B cell (primary cell): ENCODE measurements around the gene CACNG7. TPM values are rescaled to one million over a fixed set of nuclear protein-coding genes. Genes with fewer than 3 reads are reported as not detected.
A peak's percentile ranks its signal among the peaks of the same experiment; 100 is the strongest.

Experiments used
- ATAC-seq: fragments of 200-7000 bp; cut with Tn5 transposase; one replicate; pipeline ENCODE4 v1.10.0; 2021; ENCODE audit warnings: low read depth, mild to moderate bottlenecking, moderate number of reproducible peaks, moderate library complexity
- CTCF ChIA-PET: fragments of 350-600 bp; sonication (Branson Sonifier 250); formaldehyde crosslinking; loops from one replicate; lab custom pipeline; 2021; ENCODE audit warnings: antibody characterized with exemption, inconsistent platforms; lab: Charles Lee
- POLR2A ChIA-PET: fragments of 350-600 bp; sonication (Branson Sonifier 250); formaldehyde crosslinking; loops from one replicate; lab custom pipeline; 2021; ENCODE audit warnings: antibody characterized with exemption; lab: Charles Lee
- DNase-seq: peaks from one replicate; pipeline ENCODE4 v3.0.0; 2013
- H2AFZ ChIP-seq: 2 replicates; pipeline ENCODE4 v1.6.1; 2012; ENCODE audit warnings: mild to moderate bottlenecking, low read depth, low read length; ENCODE audit not compliant: insufficient read depth, poor library complexity, severe bottlenecking
- H3K27ac ChIP-seq, 2 donors: 1 replicate in 1 of 2; 2 replicates in 1 of 2; pipeline ENCODE4 v1.5.1; 2012 to 2013; ENCODE audit warnings: low read length in 2 of 2, mild to moderate bottlenecking in 2 of 2, moderate library complexity in 1 of 2
- H3K27me3 ChIP-seq, 4 experiments: fragments of 200-600 bp in 1 of 4; sonication (generic) in 1 of 4; replicated peaks in 1 of 4; 1 replicate in 2 of 4; 2 replicates in 2 of 4; pipeline versions ENCODE4 v1.6.1 to v1.7.0; 2013 to 2016; ENCODE audit warnings: low read length in 3 of 4, mild to moderate bottlenecking in 2 of 4, mixed read lengths in 1 of 4, moderate library complexity in 1 of 4; ENCODE audit not compliant: insufficient read depth in 4 of 4, control insufficient read depth in 3 of 4; ENCODE audit errors: control extremely low read depth in 1 of 4
- H3K36me3 ChIP-seq, 2 experiments: replicated peaks in 1 of 2; 1 replicate in 1 of 2; 2 replicates in 1 of 2; pipeline versions ENCODE4 v1.6.1 to v1.7.1; 2013; ENCODE audit warnings: low read length in 1 of 2; ENCODE audit not compliant: insufficient read depth in 2 of 2, control insufficient read depth in 1 of 2; ENCODE audit errors: control extremely low read depth in 1 of 2, extremely low read depth in 1 of 2
- H3K4me1 ChIP-seq, 2 donors: fragments of 200-600 bp in 1 of 2; sonication (generic) in 1 of 2; 1 replicate in 1 of 2; 2 replicates in 1 of 2; pipeline versions ENCODE4 v1.5.1 to v1.6.1; 2013 to 2017; ENCODE audit warnings: low read length in 2 of 2; ENCODE audit not compliant: control insufficient read depth in 2 of 2, insufficient read depth in 2 of 2
- H3K4me2 ChIP-seq: replicated peaks from 2 replicates; pipeline ENCODE3; 2012; ENCODE audit warnings: mild to moderate bottlenecking, low read depth, low read length; ENCODE audit not compliant: poor library complexity, severe bottlenecking
- H3K4me3 ChIP-seq, 5 experiments: fragments of 200-600 bp in 1 of 5; sonication (generic) in 1 of 5; 1 replicate in 3 of 5; 2 replicates in 2 of 5; pipeline versions ENCODE4 v1.5.1 to v1.7.0; 2011 to 2016; ENCODE audit warnings: low read length in 4 of 5, mild to moderate bottlenecking in 4 of 5, low read depth in 2 of 5, control low read depth in 1 of 5, moderate library complexity in 1 of 5; ENCODE audit not compliant: insufficient read depth in 1 of 5; ENCODE audit errors: control extremely low read depth in 1 of 5, extremely low read depth in 1 of 5
- H3K79me2 ChIP-seq: fragments of 200-600 bp; sonication (generic); one replicate; pipeline ENCODE4 v1.6.0; 2016; ENCODE audit warnings: low read length; ENCODE audit not compliant: control insufficient read depth, insufficient read depth
- H3K9ac ChIP-seq: fragments of 200-600 bp; sonication (generic); 2 replicates; pipeline ENCODE4 v1.6.1; 2017; ENCODE audit warnings: mild to moderate bottlenecking, low read length, moderate library complexity
- H3K9me3 ChIP-seq, 3 donors: one replicate each; pipeline versions ENCODE4 v1.6.1 to v1.7.1; 2013; ENCODE audit warnings: low read length in 2 of 3; ENCODE audit not compliant: control insufficient read depth in 2 of 3, insufficient read depth in 1 of 3; ENCODE audit errors: control extremely low read depth in 1 of 3
- H4K20me1 ChIP-seq: 2 replicates; pipeline ENCODE4 v1.6.0; 2012; ENCODE audit warnings: mild to moderate bottlenecking, low read length; ENCODE audit not compliant: insufficient read depth, control insufficient read depth, poor library complexity, severe bottlenecking
- H3K27ac Mint-ChIP-seq: one replicate; pipeline ENCODE4 v1.8.0; 2021; ENCODE audit warnings: mixed read lengths
- H3K27me3 Mint-ChIP-seq: one replicate; pipeline ENCODE4 v1.8.0; 2021; ENCODE audit warnings: mixed read lengths
- H3K4me1 Mint-ChIP-seq: one replicate; pipeline ENCODE4 v1.8.0; 2021; ENCODE audit warnings: mixed read lengths
- H3K4me3 Mint-ChIP-seq: one replicate; pipeline ENCODE4 v1.8.0; 2021; ENCODE audit warnings: mixed read lengths
- H3K9me3 Mint-ChIP-seq: one replicate; pipeline ENCODE4 v1.8.0; 2022; ENCODE audit warnings: mixed read lengths; ENCODE audit not compliant: insufficient read depth
- CTCF ChIP-seq: fragments of 200-600 bp; IDR thresholded peaks from one replicate; pipeline ENCODE4 v1.8.0; 2022; ENCODE audit warnings: antibody characterized with exemption, mild to moderate bottlenecking
- EZH2 ChIP-seq: IDR thresholded peaks from 2 replicates; pipeline ENCODE4 v1.6.1; 2012; ENCODE audit warnings: borderline replicate concordance, low read depth, mild to moderate bottlenecking, moderate library complexity, low read length; ENCODE audit not compliant: insufficient read depth, poor library complexity, severe bottlenecking
- WGBS: methylation state at CpG from one replicate; pipeline ENCODE4 v1.1.5; 2013; ENCODE audit warnings: missing lambda C conversion rate; ENCODE audit not compliant: insufficient coverage; 5-methylcytosine and 5-hydroxymethylcytosine counted together
- intact Hi-C: fragments of 100-400 bp; cut with micrococcal nuclease; formaldehyde crosslinking; loops from one replicate; pipeline ENCODE4 v1.10.0; 2022
- polyA plus RNA-seq: library from polyadenylated mRNA; depleted of rRNA; stranded (reverse); fragments of >200 nt; gene quantifications from 2 replicates; pipeline ENCODE4 v1.2.3, GENCODE V29; 2012
- total RNA-seq, 2 donors: library from RNA; stranded (reverse); fragments of 120-200 nt in 1 of 2; gene quantifications; 1 replicate in 1 of 2; 2 replicates in 1 of 2; pipeline versions ENCODE4 v1.2.3 to v1.2.4, GENCODE V29; 2013 to 2022

Gene CACNG7
- total and polyA plus RNA-seq, 2 donors (not counting 1 experiment from before 2014, with no cell fraction given) = not detected

- peaks cover 15% of the 10 kb centered on the region for H3K79me2 ChIP-seq
- H3K27ac Mint-ChIP-seq = peak overlapping the region; percentile 99
- no peaks in the 10 kb centered on the region for H3K27me3 ChIP-seq
- H3K36me3 ChIP-seq = no peaks in the 10 kb centered on the region
- H3K4me3 Mint-ChIP-seq = peak overlapping the region; percentile 74
- peaks cover 28% of the 10 kb centered on the region for H3K4me1 Mint-ChIP-seq
- peak overlapping the region; percentile 97 for H3K4me2 ChIP-seq
- H4K20me1 ChIP-seq = peaks cover 18% of the 10 kb centered on the region
- ATAC-seq (no peak), DNase-seq (no peak)
- intact Hi-C loops = loop anchor here (5.0 kb wide), 5 partner anchors 252 to 1693 kb away; partner anchors contain the start of genes KMT5C, LENG9, PRPF31 and TFPT
- H3K9me3 ChIP-seq = peaks cover 0 to 16% (median 2%) of the 10 kb centered on the region in 3 donors
- 56% methylated on average over 8 of the region's 9 CpGs for WGBS
- peak overlapping the region; percentile 82 for H3K9ac ChIP-seq
- ChIA-PET CTCF (interaction anchor here (0.8 to 1.2 kb wide), 3 partner anchors 16 to 23 kb away, joined by 3 to 5 read pairs (median 3); partner anchors contain the start of gene PRKCG), POLR2A (interaction anchor here (0.8 kb wide), 1 partner anchor 272 kb away, joined by 3 read pairs; the partner anchor contains the start of gene CNOT3)
- no peak for TF ChIP-seq EZH2
- TF ChIP-seq CTCF = no peak
- peak overlapping the region; percentile 77 for H2AFZ ChIP-seq
- peaks cover 19 to 40% of the 10 kb centered on the region in 2 donors for H3K4me1 ChIP-seq
- no peaks in the 10 kb centered on the region for H3K27me3 Mint-ChIP-seq
- H3K9me3 Mint-ChIP-seq = no peaks in the 10 kb centered on the region
- peak overlapping the region in 1 of 2 donors; percentile 99 for H3K27ac ChIP-seq
- H3K4me3 ChIP-seq = no peak overlapping the region
These were observed 43.6 kb upstream of the CACNG7 start for GRCh38 chr19:53865523-53865917.
